ENCODE data around the gene NDUFA11.

Gene NDUFA11

DNA sequence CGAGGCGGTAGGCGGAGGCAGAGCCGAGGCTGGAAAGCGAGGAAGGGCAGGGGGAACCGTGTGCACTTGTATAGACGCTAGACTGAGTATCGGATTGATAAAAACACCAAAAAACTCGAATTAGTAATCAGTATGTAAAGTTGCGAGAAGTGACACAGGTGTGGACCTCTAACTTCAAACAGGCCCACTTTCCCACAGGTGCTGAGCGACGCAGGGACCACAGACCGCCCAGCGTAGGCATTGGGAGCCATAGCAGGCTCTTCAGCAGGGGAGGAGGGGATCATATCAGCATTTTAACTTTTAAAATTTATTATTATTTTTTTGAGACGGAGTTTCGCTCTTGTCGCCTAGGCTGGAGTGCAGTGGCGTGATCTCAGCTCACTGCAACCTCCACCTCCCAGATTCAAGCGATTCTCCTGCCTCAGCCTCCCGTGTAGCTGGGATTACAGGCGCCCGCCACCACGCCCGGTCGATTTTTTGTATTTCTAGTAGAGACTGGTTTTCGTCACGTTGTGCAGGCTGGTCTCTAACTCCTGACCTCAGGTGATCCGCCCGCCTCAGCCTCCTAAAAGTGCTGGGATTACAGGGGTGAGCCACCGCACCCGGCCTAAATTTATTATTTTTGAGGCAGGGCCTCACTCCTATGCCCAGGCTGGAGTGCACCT, 1.7 kb upstream of the NDUFA11 start:
- no peak for DNase-seq

DNA sequence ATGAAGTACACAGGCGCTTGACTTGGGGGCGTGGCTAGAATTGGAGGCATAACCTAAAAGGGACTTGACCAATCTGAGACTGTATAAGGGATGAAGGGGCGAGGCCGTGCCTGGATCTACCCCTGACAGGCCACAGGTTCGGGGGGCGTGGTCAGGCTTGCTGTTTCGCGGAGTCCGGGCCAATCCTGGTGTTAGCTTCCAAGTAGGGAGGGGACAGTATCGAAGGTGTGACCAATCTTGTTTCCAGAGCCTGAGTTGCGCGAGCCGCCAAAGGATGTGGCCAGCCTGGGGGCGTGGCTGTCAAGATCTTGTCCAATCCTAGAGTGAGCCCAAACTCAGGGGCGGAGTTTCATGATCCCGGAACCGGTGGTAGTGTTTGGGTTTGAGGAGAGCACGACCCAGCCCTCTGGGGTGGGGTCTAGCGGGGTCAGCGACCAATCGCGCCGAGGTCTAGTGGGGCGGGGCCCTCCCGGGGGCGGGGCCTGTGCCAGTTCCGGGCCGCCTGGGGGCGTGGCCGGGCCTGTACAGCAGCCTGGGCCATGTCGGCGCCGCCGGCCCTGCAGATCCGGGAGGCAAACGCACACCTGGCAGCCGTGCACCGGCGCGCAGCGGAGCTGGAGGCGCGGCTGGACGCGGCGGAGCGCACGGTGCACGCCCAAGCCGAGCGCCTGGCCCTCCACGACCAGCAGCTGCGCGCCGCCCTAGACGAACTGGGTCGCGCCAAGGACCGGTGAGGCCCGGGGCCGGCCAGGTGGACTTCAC, 943 bp upstream of the NDUFA11 start, which contains the start of gene VMAC:
VMAC (plus strand) TSS at position 521 of the 762 bp plus-strand sequence; CDS start at position 540, 19 bp downstream.
- DNase-seq, result peak; percentile 100

DNA sequence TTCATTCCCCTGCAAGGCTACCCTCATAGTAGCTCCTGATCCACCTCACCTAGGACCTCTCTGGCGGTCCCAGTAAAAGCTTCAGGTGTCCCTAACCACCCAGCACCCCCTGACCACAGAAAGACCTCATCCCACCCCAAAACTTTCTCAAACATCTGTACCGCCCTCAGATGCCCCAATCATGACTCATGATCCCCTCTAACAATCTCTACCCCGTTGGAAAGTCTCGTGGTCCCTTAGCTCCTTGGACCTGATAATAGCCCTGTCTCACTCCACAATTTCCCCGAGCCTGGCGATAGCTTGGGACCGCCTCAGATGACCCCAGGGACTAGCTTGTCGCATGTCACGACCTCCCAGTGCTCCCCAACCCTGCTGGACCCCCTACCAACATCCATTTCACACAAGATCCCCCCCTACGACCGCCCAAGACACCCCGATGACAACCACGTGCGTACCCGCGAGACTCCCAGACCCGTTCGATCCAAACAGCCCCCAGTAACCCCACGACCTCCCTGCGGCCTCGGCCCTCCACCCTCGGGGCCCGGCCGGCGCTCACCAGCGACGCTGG, 450 bp downstream of the NDUFA11 start:
- DNase-seq, result no peak

DNA sequence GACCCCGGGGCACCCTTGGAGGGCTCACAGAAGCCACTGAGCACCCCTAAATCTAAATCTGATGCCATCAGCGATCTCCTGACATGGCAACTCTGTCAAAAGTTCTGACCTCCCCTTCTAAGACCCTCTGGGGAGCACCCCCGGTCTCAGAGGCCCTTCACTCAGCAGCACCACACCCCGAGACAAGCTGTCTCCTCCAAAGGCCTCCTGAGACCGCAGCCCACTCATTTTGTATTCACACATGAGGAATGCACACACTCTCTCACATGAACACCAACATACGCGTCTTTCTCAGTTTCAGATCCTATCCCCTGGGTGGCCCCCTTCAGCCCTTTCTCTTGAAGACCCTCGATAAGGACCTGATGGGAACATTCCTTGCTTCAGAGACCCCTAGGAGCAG, 2.6 kb downstream of the NDUFA11 start:
- DNase-seq, result no peak

DNA sequence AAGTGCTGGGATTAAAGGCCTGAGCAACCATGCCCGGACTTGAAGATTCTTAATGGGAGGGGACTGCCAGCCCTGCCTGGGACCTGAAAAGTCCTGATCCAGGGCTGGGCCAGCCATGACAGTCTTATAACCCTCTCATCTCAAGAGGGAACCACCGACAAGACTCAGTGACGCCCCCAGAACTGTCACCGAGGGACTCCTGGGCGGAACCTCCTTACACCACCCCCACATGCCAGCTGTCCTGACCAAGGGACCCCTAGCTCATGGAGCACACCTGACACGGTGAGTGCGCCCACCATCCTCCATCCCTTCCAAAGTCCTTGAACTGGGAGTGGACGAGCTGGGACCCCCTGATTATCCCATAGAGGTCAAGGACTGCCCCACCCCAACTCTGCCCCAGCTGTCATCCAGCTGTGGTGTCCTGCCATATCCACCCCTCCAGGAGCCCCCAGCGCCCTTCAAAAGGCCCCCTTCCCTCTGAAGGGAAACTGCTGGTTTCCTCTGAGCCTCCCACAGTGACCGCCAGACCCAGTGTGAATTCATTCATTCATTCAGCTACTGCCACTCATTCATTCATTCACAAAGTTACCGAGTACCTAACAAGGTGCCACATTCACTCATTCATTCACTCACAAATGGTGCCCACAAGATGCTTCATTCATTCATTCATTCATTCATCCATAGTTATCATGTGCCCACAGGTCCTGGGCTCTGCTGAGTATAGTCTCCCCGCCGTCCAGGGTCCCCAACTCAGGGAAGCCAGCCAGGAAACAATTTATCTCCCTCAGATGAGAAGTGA, 3.7 kb downstream of the NDUFA11 start:
- no peak for DNase-seq

DNA sequence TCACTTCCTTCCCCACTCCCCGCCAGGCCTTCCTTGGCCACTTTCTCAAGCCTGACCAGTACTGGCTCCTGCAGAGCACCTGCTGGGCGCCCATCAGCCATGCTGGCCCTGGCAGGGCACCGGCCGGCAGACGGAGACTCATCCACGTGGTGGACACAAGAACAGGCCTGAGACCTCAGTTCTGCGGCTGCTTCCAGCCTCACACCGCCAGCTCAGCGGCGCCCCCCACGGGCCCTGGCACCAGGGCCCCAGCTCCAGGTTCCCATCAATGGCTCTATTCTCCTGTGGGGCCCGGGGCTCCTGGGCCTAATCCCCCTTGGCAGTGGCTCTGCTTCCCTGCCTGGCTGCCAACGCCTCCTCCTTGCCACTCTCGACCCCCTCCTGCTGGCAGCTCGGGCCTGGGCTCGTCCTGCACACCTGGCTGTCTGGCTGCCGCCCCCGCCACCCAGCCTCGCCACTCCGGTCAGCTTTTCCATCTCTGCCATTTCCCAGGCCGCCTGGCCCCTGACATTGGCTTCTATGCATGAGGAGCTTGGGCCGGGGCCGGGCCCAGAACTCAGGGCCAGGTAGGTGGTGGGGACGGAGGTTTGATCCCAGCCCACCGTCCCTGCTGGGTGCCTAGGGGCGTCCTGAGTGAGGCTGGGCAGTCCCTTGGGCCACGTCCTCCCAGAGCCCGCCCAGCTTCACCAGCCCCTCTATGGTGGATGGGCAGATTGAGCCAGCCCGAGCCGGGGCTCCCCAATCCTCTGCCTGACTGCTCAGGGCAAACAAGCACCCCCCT, 6.2 kb downstream of the NDUFA11 start:
- DNase-seq, result no peak

DNA sequence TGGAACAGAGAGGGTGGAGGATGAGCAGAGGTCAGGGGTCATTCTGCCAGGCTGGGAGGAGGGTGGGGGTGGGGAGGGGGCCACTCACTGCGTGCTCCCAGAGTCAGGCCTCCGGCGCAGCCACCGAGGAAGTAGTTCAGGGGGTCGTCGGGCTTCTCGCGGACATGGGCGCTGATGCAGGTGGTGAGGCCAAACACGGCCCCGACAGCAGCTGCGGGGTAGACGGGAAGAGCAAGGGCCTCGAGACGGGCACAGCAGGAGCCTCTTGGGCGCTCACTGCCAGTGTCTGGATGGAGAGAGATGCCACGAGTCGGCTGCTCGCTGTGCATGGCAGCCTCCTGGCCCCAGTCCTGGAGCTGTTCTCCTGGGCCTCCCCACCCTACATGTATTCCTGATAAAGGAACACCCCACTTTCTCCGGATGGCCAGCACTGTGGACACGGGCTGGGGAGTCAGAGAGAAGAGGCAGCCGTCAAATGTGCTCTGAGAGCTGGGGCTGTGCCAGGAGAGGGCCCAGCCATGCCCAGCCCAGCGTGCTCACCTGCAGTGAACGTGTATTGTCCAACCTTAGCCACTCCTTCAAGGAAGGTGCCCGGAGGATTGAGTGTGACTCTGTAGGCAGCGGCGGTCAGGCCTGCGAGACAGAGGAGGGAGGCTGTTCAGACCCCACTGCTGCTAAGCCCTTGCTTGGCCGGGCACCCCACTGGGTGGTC, 7.1 kb downstream of the NDUFA11 start:
- DNase-seq, result no peak

DNA sequence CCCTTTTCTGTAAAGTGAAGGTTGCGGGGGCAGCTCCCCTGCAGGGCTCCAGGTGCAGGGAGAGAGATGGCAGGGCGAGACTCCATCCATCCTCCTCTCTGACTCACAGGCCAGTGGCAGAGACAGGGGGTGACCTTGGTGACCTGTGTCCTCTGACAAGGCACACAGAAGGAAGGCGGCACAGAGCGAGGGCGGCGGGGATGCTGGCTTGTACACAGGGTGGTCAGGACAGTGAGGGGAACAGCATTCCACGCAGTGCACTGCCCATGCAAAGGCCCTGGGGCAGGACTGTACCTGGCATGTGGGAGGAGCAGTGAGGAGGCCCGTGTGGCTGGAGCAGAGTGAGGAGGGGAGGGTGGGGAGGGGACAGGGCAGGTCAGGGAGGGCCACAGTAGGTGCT, 7.7 kb downstream of the NDUFA11 start:
- DNase-seq, result no peak

DNA sequence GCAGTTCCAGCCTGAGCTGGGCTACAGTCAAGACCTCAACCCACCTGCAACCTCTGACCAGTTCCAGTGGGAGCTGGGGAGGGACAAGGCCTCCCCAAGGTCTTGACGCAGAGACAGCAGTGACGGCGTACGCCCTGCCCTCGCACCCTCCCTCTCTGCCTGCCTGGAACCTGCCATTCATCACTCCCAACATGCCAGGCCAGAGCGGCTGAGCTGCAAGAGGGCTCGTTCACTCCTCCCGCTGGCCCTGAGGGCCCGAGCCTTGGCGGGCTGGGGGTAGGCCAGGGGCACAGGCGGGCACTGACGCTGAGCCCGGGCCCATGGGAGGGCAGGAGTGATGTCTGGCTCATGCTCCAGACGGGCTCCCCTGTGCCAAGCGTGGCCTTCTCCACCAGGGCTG, 8.2 kb downstream of the NDUFA11 start:
- DNase-seq, result no peak

DNA sequence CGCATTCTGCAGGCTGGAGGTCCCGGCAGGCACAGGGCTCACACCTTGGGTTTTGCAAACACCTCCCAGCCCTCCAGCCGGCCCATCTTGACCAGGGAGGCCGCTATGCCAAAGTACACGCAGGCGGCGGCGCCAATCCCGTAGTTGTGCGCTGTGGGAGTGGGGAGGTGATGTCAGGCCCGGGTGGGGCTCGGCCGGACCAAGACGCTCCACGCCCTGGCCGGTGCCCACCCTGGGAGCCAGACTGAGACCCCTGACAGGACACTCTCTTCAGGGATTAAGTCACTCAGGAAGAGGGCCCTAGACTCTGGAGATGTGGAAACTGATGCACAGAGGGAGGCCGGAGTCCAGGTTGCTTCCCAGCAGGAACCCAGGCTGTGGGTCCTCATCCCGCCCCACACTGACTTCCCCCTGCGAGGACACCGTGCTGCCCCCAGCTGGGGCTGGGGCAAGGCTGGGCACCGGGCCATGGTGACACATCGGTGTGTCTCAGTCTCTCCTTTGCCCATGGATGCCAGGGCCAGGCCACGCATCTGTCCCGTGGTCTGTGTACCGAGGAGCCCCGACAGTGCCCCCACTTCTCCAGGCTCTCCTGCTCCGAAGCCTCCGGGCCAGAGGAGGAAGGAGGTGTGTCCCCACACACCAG, 8.8 kb downstream of the NDUFA11 start:
- DNase-seq, result no peak

DNA sequence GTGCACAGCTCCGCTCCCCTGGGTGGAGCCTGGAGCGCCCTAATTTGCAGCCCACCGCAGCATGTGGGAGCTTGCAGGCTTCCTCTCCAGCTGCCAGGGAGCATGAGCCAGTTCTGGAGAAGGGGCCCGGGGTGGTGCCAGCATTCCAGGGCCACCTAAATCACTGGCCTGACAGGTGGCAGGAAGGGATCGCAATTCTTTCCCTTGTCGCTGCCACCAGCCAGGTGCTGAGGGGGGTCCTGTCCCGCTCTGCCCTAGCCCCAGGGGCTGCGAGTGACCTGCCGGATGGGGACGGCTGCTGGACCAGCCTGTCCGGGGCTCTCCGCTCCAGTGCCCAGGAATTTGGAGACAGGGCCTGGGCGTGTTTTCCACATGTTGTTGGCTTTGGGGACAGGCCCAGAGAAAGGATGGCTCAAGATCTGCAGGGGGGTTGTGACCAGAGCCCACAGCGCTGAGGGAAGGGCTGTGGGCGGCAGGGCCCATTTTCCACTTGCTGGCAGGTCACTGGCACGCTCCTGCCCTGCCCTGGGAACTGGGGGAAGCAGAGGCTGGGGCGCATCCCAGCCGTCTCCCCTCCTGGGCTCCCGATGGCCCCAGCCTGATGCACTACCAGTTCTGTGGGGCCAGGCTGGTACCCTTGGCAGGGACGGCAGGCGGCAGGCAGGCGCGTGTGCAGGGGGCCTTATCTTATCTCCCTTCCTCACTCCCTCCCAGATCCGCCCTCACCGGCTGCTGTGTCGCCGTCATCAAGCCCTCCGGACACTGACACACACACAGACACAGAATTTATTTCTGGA, 9.5 kb downstream of the NDUFA11 start:
- no peak for DNase-seq

DNA sequence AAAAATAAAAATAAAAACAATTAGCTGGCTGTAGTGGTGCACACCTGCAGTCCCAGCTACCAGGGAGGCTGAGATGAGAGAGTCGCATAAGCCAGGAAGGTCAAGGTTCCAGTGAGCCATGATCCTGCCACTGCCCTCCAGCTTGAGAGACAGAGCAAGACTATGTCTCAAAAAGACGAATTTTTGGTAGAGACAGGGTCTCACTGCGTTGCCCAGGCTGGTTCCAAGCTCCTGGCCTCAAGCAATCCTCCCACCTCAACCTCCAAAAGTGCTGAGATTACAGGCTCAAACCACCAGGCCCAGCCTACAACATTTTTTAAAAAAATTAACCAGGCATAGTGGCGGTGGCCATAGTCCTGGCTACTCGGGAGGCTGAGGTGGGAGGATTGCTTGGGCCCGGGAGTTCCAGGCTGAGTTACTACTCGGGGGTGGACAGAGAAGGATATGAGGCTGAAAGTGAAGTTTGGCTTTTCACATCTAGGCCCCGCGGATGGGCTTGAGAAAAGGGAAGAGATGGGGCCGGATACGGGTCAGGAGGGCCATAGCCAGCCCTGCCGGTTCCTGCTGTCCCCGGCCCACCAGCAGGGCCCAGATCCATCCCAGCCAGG, 10.2 kb downstream of the NDUFA11 start:
- DNase-seq, result no peak

DNA sequence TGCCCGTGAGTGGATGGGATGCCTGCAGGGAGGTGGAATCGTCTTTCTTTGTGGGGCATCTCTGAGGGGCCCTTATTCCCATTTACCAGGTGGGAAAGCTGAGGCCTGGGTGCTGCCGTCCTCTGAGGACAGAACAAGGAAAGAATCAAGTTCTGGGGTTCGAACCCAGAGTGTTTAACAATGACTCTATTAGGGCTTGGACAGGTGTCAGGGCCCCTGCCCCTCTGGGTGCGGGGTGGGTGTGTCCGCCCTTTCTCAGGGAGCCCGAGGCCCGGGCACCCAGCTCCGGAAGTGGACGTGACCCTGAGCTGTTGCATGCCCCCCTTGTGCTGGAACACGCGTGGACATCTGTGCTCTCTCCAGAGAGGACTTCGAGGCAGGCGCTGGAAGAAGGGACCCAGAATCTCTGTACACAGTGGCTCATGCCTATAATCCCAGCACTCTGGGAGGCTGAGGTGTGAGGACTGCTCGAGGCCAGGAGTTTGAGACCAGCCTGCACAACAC, 10.8 kb downstream of the NDUFA11 start:
- DNase-seq, result no peak

DNA sequence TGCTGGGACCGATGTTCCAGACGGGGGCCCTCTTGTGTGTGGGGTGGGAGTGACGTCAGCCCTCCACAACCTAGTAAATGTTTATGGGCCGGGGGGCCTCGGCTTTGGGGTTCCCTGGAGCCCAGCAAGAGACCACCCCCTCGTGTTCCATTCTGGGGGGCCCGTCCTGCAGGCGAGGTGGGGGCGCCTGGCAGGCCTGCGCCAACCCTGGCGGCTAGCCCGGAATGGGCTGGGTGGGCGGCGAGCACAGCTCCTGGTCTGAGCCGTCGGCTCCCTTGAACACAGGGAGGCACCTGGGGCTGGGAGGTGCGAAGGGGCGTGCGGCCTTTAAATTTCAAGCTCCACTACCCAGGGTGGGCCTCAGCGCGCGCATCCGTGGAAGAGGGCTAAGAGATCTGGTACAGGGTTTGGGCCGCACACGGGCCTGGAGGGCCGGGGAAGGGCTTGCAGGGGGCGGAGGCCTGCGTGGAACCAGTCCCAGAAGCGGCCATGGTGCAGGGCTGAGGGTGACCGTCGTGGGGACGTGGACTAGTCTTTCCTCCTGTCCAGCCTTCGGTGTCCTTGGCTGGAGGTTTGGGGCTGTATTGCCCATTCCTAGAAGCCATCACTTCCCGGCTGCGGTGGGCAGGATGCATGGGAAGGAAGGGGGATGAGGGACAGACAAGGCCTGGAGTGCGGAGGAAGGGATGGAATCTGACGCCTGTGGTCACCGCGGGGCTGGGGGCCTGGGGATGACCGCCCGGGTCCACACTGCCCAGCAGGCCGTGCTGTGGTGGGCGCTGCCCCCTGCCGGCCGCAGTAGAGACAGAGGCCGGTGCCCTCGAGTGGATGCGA, 11.4 kb downstream of the NDUFA11 start:
- peak; percentile 54 for DNase-seq

DNA sequence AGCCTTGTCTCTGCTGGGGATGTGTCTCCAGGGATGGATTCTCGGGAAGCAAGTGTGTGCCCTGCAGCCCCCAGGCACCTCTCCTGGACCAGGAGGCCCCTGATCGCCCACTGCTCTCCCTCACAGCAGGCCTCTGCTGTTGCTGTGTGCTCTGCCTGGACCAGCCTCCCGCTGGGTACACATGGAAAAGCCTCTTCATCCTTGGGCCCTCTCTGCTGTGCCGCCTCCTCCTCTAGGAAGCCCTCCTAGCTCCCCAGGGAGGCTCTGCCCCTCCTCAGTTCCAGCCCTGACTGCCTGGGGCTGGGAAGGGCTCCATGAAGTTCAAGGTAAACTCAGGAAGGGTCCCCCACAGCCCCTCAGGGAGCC, 12.0 kb downstream of the NDUFA11 start:
- DNase-seq, result peak; percentile 24

DNA sequence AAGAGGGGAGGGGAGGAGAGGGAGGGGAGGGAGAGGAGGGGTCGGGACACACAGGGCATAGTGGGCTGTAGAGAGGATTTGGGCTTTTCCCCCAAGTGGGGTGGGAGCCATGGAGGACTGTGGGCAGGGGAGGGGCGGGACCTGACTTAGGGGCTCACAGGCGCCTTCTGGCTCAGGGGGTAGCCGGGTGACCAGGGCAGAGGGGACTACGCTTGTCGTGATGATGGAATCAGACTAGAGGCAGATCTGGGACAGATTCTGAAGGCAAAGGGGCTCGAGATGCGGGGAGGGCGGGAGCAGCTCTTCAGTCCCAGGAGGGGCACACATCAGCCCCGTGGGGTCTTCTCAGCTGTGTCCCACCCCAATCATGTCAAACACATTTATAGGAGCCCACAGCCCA, 13.5 kb downstream of the NDUFA11 start:
- no peak for DNase-seq

DNA sequence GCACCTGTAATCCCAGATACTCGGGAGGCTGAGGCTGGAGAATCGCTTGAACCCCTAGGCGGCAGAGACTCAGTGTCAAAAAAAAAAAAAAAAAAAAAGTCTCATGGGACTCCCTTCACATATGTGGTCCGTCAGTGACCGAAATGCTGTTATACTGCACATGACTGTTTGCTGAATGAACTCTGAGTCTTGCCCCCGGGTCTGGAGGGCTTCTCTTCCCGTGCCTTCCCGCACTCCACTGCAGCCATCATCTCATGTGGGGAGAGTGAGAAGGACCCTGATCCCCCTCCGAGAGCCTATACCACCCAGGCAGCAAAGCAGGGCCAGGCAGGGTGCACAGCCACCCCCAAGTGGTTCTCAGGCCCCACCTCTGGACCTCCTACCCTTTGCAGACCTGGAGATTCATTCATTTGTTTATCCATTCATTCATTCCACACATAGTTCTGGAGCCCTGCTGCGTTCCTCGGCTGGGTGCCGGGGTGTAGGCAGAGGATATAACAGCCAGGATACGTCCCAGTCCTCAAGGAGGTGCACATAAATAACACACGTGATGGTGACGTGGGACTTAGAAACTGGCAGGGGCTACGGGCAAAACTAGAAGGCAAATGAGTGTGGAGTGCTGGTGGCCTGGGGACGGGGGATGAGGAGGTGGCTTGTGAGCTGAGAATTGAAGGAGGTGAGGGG, 14.2 kb downstream of the NDUFA11 start:
- DNase-seq, result no peak
